HCT116 (cell line): Measurements from ENCODE around the gene KDM5C. TPM values are rescaled to one million over a fixed set of nuclear protein-coding genes. Genes with fewer than 3 reads are reported as not detected.

Source experiments
- ATAC-seq: fragments of 200-7000 bp; cut with Tn5 transposase; 2 replicates; pipeline ENCODE4 v1.9.1; 2020; ENCODE audit warnings: mild to moderate bottlenecking, moderate library complexity
- BruUV-seq: library from RNA; stranded (reverse); fragments of 400-500 nt; replicated peaks from 2 replicates; lab custom pipeline; 2021; lab: Mats Ljungman, UMichigan
- CTCF ChIA-PET: fragments of 300-600 bp; sonication (Branson Sonifier 250); formaldehyde crosslinking; loops from one replicate; lab custom pipeline; 2021; ENCODE audit warnings: antibody characterized with exemption; lab: Charles Lee
- POLR2A ChIA-PET: fragments of 300-600, 350-600 bp; sonication (Branson Sonifier 250); formaldehyde crosslinking; loops from one replicate; lab custom pipeline; 2021; ENCODE audit warnings: antibody characterized with exemption; lab: Charles Lee
- RAD21 ChIA-PET, 2 experiments: fragments of 300-600 bp; sonication (Branson Sonifier 250); formaldehyde crosslinking; loops; one replicate each; lab custom pipeline; 2023; ENCODE audit warnings: low total read pairs in 2 of 2; ENCODE audit not compliant: uncharacterized antibody in 2 of 2, unreplicated experiment in 2 of 2, low non-redundant PET in 1 of 2; lab: Charles Lee
- DNase-seq: peaks from one replicate; pipeline ENCODE4 v3.0.0-alpha.2; 2010; ENCODE audit warnings: low read depth, low spot score
- H2AFZ ChIP-seq: fragments of 200-600 bp; shearing (Covaris generic), sonication (generic); 2 replicates; pipeline ENCODE4 v1.6.1; 2017; ENCODE audit warnings: low read depth, mixed run types, mixed read lengths, antibody characterized with exemption, low read length; ENCODE audit not compliant: poor library complexity, severe bottlenecking
- H3K27ac ChIP-seq: 2 replicates; pipeline ENCODE4 v1.5.1; 2012; ENCODE audit warnings: low read depth, low read length
- H3K27me3 ChIP-seq: fragments of 200-600 bp; sonication (generic); 2 replicates; pipeline ENCODE4 v1.6.1; 2016; ENCODE audit warnings: mixed run types, low read length, mixed read lengths; ENCODE audit not compliant: insufficient read depth
- H3K36me3 ChIP-seq, 2 experiments: fragments of 200-500 bp in 1 of 2; fragments of 200-600 bp in 1 of 2; sonication (Bioruptor generic) in 1 of 2; sonication (generic) in 1 of 2; 2 replicates each; pipeline versions ENCODE4 v1.5.1 to v1.6.1; 2014 to 2016; ENCODE audit warnings: low read length in 2 of 2, inconsistent platforms in 1 of 2, mixed read lengths in 1 of 2, mixed run types in 1 of 2; ENCODE audit not compliant: insufficient read depth in 2 of 2, control insufficient read depth in 1 of 2
- H3K4me1 ChIP-seq, 2 experiments: fragments of 200-600 bp in 1 of 2; sonication (generic) in 1 of 2; 2 replicates each; pipeline versions ENCODE4 v1.5.1 to v1.6.1; 2012 to 2017; ENCODE audit warnings: low read length in 2 of 2, inconsistent platforms in 1 of 2, mild to moderate bottlenecking in 1 of 2, mixed read lengths in 1 of 2, mixed run types in 1 of 2, moderate library complexity in 1 of 2; ENCODE audit not compliant: insufficient read depth in 2 of 2, control insufficient read depth in 1 of 2
- H3K4me2 ChIP-seq: fragments of 200-600 bp; sonication (generic); 2 replicates; pipeline ENCODE4 v1.6.1; 2017; ENCODE audit warnings: mixed run types, low read length, mixed read lengths
- H3K4me3 ChIP-seq, 2 experiments: fragments of 200-600 bp in 1 of 2; sonication (generic) in 1 of 2; replicated peaks in 1 of 2; 2 replicates each; pipeline ENCODE4 v1.5.1; 2011 to 2016; ENCODE audit warnings: low read length in 2 of 2, control low read depth in 1 of 2, low read depth in 1 of 2, mild to moderate bottlenecking in 1 of 2, mixed read lengths in 1 of 2, mixed run types in 1 of 2
- H3K79me2 ChIP-seq: fragments of 200-600 bp; sonication (generic); 2 replicates; pipeline ENCODE4 v1.6.1; 2017; ENCODE audit warnings: mild to moderate bottlenecking, mixed run types, low read length, moderate library complexity, mixed read lengths; ENCODE audit not compliant: insufficient read depth
- H3K9ac ChIP-seq: fragments of 200-600 bp; sonication (generic); 2 replicates; pipeline ENCODE4 v1.6.1; 2016; ENCODE audit warnings: low read length, mixed read lengths
- H3K9me2 ChIP-seq: fragments of 200-600 bp; sonication (generic), shearing (Covaris generic); 2 replicates; pipeline ENCODE4 v1.6.1; 2017; ENCODE audit warnings: mixed run types, mild to moderate bottlenecking, moderate library complexity; ENCODE audit not compliant: insufficient read depth
- H3K9me3 ChIP-seq, 2 experiments: fragments of 200-500 bp in 1 of 2; fragments of 200-600 bp in 1 of 2; sonication (Bioruptor generic) in 1 of 2; sonication (generic) in 1 of 2; 2 replicates each; pipeline ENCODE4 v1.6.1; 2014 to 2017; ENCODE audit warnings: low read length in 2 of 2, mixed read lengths in 2 of 2, inconsistent platforms in 1 of 2, low read depth in 1 of 2, mild to moderate bottlenecking in 1 of 2, mixed run types in 1 of 2, moderate library complexity in 1 of 2; ENCODE audit not compliant: control insufficient read depth in 1 of 2, insufficient read depth in 1 of 2
- H4K20me1 ChIP-seq: fragments of 200-600 bp; sonication (generic), shearing (Covaris generic); 2 replicates; pipeline ENCODE4 v1.6.1; 2017; ENCODE audit warnings: mixed run types, mild to moderate bottlenecking, moderate library complexity; ENCODE audit not compliant: insufficient read depth
- CBX3 ChIP-seq: IDR thresholded peaks from 2 replicates; pipeline ENCODE4 v1.6.1; 2012; ENCODE audit warnings: low read depth
- CEBPB ChIP-seq: IDR thresholded peaks from 2 replicates; pipeline ENCODE4 v1.6.1; 2012; ENCODE audit warnings: low read depth
- EZH2 ChIP-seq: fragments of 200-600 bp; sonication (generic); IDR thresholded peaks from 2 replicates; pipeline ENCODE4 v1.6.1; 2017; ENCODE audit warnings: antibody characterized with exemption, mixed run types
- EZH2phosphoT487 ChIP-seq: fragments of 200-600 bp; IDR thresholded peaks from 2 replicates; pipeline ENCODE4 v1.6.1; 2018; ENCODE audit warnings: antibody characterized with exemption, borderline replicate concordance
- FOSL1 ChIP-seq: IDR thresholded peaks from 2 replicates; pipeline ENCODE4 v1.6.1; 2012; ENCODE audit warnings: low read depth
- JUND ChIP-seq: IDR thresholded peaks from 2 replicates; pipeline ENCODE4 v1.6.1; 2012
- POLR2AphosphoS5 ChIP-seq: IDR thresholded peaks from 2 replicates; pipeline ENCODE4 v1.6.1; 2011; ENCODE audit warnings: mild to moderate bottlenecking, low read depth, low read length, moderate library complexity
- ZFX ChIP-seq: fragments of 450-650 bp; IDR thresholded peaks from 2 replicates; pipeline ENCODE4 v1.6.1; 2017
- intact Hi-C: fragments of 100-400 bp; cut with micrococcal nuclease; formaldehyde crosslinking; loops from 2 replicates; pipeline ENCODE4 v1.10.0; 2022
- total RNA-seq: library from RNA; stranded (reverse); gene quantifications from one replicate; pipeline ENCODE4 v1.2.1, GENCODE V29; 2021; ENCODE audit not compliant: unreplicated experiment
- TF ChIP-seq, protein P1 (sequence below): IDR thresholded peaks from 2 replicates; pipeline ENCODE4 v1.6.1; 2011; ENCODE audit warnings: mild to moderate bottlenecking, low read length, moderate library complexity; ENCODE audit not compliant: insufficient replicate concordance; ENCODE audit errors: extremely low read depth
- TF ChIP-seq, protein P2 (sequence below): IDR thresholded peaks from 2 replicates; pipeline ENCODE4 v1.6.1; 2012

KDM5C gene
- total RNA-seq, 1 experiment from 2014 or later = 72.9 TPM

DNA sequence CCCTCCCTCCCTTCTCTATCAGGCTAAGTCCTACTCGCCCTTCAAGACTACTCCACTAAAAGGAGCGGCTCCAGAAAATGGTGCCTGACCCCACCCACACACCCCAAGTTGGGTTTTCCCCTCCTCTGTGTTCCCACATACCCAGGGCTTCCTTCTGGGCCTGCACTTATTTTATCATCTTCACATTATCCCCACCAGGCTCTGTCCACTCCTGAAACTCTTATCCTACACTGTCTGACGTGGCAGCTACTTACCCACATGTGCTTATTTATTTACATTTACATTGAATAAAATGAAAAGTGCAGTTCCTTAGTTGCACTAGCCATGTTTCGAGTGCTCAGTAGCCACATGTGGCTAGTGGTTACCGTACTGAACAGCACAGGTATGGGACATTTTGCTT, 5.1 kb upstream of the KDM5C start (continued):
- TF ChIP-seq, protein P1, sequence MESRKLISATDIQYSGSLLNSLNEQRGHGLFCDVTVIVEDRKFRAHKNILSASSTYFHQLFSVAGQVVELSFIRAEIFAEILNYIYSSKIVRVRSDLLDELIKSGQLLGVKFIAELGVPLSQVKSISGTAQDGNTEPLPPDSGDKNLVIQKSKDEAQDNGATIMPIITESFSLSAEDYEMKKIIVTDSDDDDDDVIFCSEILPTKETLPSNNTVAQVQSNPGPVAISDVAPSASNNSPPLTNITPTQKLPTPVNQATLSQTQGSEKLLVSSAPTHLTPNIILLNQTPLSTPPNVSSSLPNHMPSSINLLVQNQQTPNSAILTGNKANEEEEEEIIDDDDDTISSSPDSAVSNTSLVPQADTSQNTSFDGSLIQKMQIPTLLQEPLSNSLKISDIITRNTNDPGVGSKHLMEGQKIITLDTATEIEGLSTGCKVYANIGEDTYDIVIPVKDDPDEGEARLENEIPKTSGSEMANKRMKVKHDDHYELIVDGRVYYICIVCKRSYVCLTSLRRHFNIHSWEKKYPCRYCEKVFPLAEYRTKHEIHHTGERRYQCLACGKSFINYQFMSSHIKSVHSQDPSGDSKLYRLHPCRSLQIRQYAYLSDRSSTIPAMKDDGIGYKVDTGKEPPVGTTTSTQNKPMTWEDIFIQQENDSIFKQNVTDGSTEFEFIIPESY = no peak
- no peak for TF ChIP-seq EZH2
- no peak for TF ChIP-seq EZH2phosphoT487
- no peak for TF ChIP-seq CBX3
- no peak for TF ChIP-seq FOSL1
- no peak for TF ChIP-seq ZFX
- TF ChIP-seq, protein P2, sequence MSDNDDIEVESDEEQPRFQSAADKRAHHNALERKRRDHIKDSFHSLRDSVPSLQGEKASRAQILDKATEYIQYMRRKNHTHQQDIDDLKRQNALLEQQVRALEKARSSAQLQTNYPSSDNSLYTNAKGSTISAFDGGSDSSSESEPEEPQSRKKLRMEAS = no peak

DNA sequence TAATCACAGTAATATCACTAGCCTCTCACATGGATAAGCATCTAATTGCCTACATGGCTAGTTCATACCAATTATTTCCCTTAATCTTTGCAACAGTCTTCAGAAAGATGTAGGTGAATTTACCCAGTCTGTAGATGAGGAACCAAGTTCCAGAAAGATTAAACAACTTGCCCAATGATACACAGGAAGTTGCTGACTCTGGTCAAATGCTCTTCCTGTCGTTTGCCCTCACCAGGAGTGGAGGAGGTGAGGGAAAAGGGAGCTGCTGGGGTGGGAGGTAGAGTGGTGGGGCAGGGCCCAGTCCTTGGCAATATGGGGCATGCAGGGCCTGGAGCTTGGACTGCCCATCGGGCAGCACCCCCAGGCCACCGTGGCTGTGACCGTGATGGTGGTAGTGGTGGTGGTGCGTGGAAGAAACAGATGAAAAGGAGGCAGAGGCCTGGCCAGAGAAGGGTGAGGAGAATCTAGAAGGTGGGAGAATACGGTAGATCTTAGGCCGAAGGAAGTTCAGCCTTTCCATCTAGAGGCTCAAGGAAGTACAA, 2.3 kb upstream of the KDM5C start:
- ATAC-seq (no peak), DNase-seq (no peak)
- CTCF ChIA-PET = no interaction called here
- RAD21 ChIA-PET = no interaction called here
- H3K4me3 ChIP-seq = no peak overlapping the region
- intact Hi-C loops = no loop called here
- no peak overlapping the region for H2AFZ ChIP-seq
- POLR2A ChIA-PET = no interaction called here
- no TSS peak for BruUV-seq
- no peaks in the 10 kb centered on the region for H3K36me3 ChIP-seq
- peaks cover 7% of the 10 kb centered on the region; the same call in 1 of the 2 replicates for H4K20me1 ChIP-seq
- H3K9ac ChIP-seq = no peak overlapping the region
- no peaks in the 10 kb centered on the region for H3K9me3 ChIP-seq
- TF ChIP-seq ZFX (no peak), POLR2AphosphoS5 (no peak), JUND (no peak), CEBPB (no peak), EZH2phosphoT487 (no peak)
- H3K79me2 ChIP-seq = peaks cover 26% of the 10 kb centered on the region
- peaks cover 8 to 15% of the 10 kb centered on the region in 2 experiments for H3K4me1 ChIP-seq
- no peak overlapping the region for H3K4me2 ChIP-seq
- no peaks in the 10 kb centered on the region for H3K9me2 ChIP-seq
- no peak overlapping the region for H3K27ac ChIP-seq
- H3K27me3 ChIP-seq = no peaks in the 10 kb centered on the region
